Spleen (tissue), 13 donors: ENCODE data around the gene UBE2S. TPM values are rescaled to one million over a fixed set of nuclear protein-coding genes. Genes with fewer than 3 reads are reported as not detected.
A peak's percentile ranks its signal among the peaks of the same experiment; 100 is the strongest.
"Not testable (repeated sequence)": the region's sequence is repeated elsewhere in the genome, so short reads cannot be mapped to it uniquely, and the experiment has no call there.

ENCODE experiments used
- DNase-seq: peaks from one replicate; pipeline ENCODE4 v3.0.0-alpha.2; 2020
- H3K27ac ChIP-seq, 8 donors: fragments of 200-600 bp; sonication (generic) in 7 of 8; 1 replicate in 4 of 8; 2 replicates in 4 of 8; pipeline versions ENCODE4 v1.5.0 to v1.8.0; 2016 to 2021; ENCODE audit warnings: inconsistent platforms in 4 of 8, mild to moderate bottlenecking in 4 of 8, moderate library complexity in 1 of 8
- H3K27me3 ChIP-seq, 7 donors: fragments of 200-600 bp; sonication (generic) in 6 of 7; replicated peaks in 1 of 7; 1 replicate in 4 of 7; 2 replicates in 3 of 7; pipeline versions ENCODE4 v1.5.0 to v1.8.0; 2016 to 2021; ENCODE audit warnings: inconsistent platforms in 3 of 7, mild to moderate bottlenecking in 1 of 7
- H3K36me3 ChIP-seq, 6 donors: fragments of 200-600 bp; sonication (generic) in 5 of 6; 1 replicate in 4 of 6; 2 replicates in 2 of 6; pipeline versions ENCODE4 v1.5.0 to v1.8.0; 2016 to 2021; ENCODE audit warnings: inconsistent platforms in 2 of 6
- H3K4me1 ChIP-seq, 6 donors: fragments of 200-600 bp; sonication (generic) in 5 of 6; 1 replicate in 3 of 6; 2 replicates in 3 of 6; pipeline versions ENCODE4 v1.5.0 to v1.8.0; 2016 to 2021; ENCODE audit warnings: inconsistent platforms in 3 of 6
- H3K4me3 ChIP-seq, 8 donors: fragments of 200-600 bp; sonication (generic) in 7 of 8; 1 replicate in 4 of 8; 2 replicates in 4 of 8; pipeline versions ENCODE4 v1.5.0 to v1.8.0; 2016 to 2021; ENCODE audit warnings: inconsistent platforms in 4 of 8, mild to moderate bottlenecking in 4 of 8, moderate library complexity in 2 of 8
- H3K9me3 ChIP-seq, 8 donors: fragments of 200-600 bp; sonication (generic) in 7 of 8; 1 replicate in 4 of 8; 2 replicates in 4 of 8; pipeline versions ENCODE4 v1.5.0 to v1.8.0; 2016 to 2021; ENCODE audit warnings: inconsistent platforms in 4 of 8
- POLR2A ChIP-seq, 3 donors: fragments of 450-650 bp; IDR thresholded peaks; one replicate each; pipeline ENCODE4 v1.5.1; 2017; ENCODE audit warnings: antibody characterized with exemption in 3 of 3, mild to moderate bottlenecking in 1 of 3
- POLR2AphosphoS5 ChIP-seq, 3 donors: sonication (generic); formaldehyde crosslinking; IDR thresholded peaks; one replicate each; pipeline ENCODE4 v1.5.1; 2017; ENCODE audit warnings: antibody characterized with exemption in 3 of 3
- WGBS, 5 donors: extraction: QIAGEN DNeasy Blood & Tissue Kit in 3 of 5; methylation state at CpG; one replicate each; pipeline versions ENCODE4 v1.1.5 to v1.1.7; 2013 to 2018; 5-methylcytosine and 5-hydroxymethylcytosine counted together
- intact Hi-C: fragments of 100-400 bp; cut with DNase I; formaldehyde crosslinking; loops from one replicate; pipeline ENCODE4 v1.15.0; 2023; ENCODE audit warnings: low total_unique reads
- long read RNA-seq, 2 donors: transcript quantifications; one replicate each; lab custom pipeline, GENCODE V29; 2026
- polyA plus RNA-seq, 3 donors: library from polyadenylated mRNA; stranded (reverse); fragments of 200-250 nt; gene quantifications; one replicate each; pipeline ENCODE4 v1.2.1, GENCODE V29; 2013
- total RNA-seq, 7 donors: library from RNA; depleted of rRNA in 3 of 7; stranded (reverse); fragments of >200 nt in 3 of 7; fragmentation: NEBNext Ultra II Directional in 4 of 7; extraction: Animal tissue kit (Norgen Biotek cat#: 25700) in 4 of 7; gene quantifications; one replicate each; pipeline versions ENCODE4 v1.1.0 to v1.2.1, GENCODE V29; 2016 to 2021
- TF ChIP-seq, protein P1 (sequence below), 11 experiments: fragments of 200-600 bp in 7 of 11; fragments of 450-650 bp in 4 of 11; sonication (generic) in 4 of 11; IDR thresholded peaks in 8 of 11; conservative IDR thresholded peaks in 3 of 11; 1 replicate in 7 of 11; 2 replicates in 4 of 11; pipeline versions ENCODE4 v1.4.0 to v1.8.0; 2016 to 2021; ENCODE audit warnings: antibody characterized with exemption in 11 of 11, inconsistent platforms in 4 of 11, mild to moderate bottlenecking in 1 of 11
- donor health status: healthy with polysubstance abuse.
- donor health status: DM: no; HTN: no; CAD: no; lungs with moderate emphysema.
- donor health status: DM: no; HTN: no; CAD: no.
- donor health status: Bipolar disorder and iron deficiency.
- donor health status: healthy.
- donor health status: DM: no; HTN: no; CAD: no.
- donor health status: DM: yes; HTN: yes; CAD: no.

The UBE2S gene
- total RNA-seq = 10 to 100 TPM; 14.4 to 40.8 (median 23.8) TPM
- 10 to 100 TPM in 2 of 3 donors, 1 to 10 TPM in 1; 4.9 to 18.7 (median 11.8) TPM for polyA plus RNA-seq
- long read RNA-seq, donor 1, transcript UBE2S-201 (4 exons, 2,548 nt) = major isoform, 57 of 58 reads
- long read RNA-seq, donor 1, partial matches to known transcripts = 0 of 58 reads
- long read RNA-seq, donor 1, other reads (novel, unspliced or antisense) = 0 of 58 reads
- long read RNA-seq, donor 2, transcript UBE2S-201 (4 exons, 2,548 nt) = major isoform, 44 of 44 reads
- long read RNA-seq, donor 2, partial matches to known transcripts = 0 of 44 reads
- long read RNA-seq, donor 2, other reads (novel, unspliced or antisense) = 0 of 44 reads

DNA sequence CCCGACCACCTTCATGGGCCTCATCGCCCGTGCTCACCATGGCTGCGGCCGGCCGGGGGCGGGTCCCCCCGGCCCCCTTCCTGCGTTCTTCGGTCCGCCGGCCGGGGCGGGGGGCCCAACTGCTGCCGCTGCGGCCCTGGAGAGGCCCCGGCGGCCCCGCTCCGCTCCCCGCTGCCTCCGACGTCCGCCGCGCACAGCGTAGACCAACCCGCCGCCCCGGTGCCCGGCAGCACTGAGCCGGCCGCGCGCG lies at the start of gene UBE2S:
Gene UBE2S, minus strand, starts transcription at position 239 of the 250 bp plus-strand sequence. Its CDS starts 199 bp downstream, at position 40.
- Histone ChIP-seq H3K4me1 (peaks cover 7 to 51% (median 26%) of the 10 kb centered on the region in 6 donors), H3K36me3 (peaks cover 0 to 40% (median 20%) of the 10 kb centered on the region in 6 donors), H3K27ac (peak within 1 kb of the TSS; percentile 93 to 99 (median 98)), H3K9me3 (peaks cover 0 to 11% (median 0%) of the 10 kb centered on the region in 8 donors), H3K4me3 (peak within 1 kb of the TSS; percentile 63 to 93 (median 82))
- TF ChIP-seq POLR2A (IDR thresholded peaks at IDR 0.05) = peak in 2 of 3 donors; percentile 87 to 94
- peak in 2 of 3 donors; percentile 98 to 100 for TF ChIP-seq POLR2AphosphoS5 (IDR thresholded peaks at IDR 0.05)
- intact Hi-C loops, H3K27me3 ChIP-seq, DNase-seq: not testable (repeated sequence)
- 0 to 1% (median 0%) methylated on average over 1 to 36 of the region's 36 CpGs; no CpG with 5 or more reads in 1 of the 5 donors for WGBS, 5 donors

DNA sequence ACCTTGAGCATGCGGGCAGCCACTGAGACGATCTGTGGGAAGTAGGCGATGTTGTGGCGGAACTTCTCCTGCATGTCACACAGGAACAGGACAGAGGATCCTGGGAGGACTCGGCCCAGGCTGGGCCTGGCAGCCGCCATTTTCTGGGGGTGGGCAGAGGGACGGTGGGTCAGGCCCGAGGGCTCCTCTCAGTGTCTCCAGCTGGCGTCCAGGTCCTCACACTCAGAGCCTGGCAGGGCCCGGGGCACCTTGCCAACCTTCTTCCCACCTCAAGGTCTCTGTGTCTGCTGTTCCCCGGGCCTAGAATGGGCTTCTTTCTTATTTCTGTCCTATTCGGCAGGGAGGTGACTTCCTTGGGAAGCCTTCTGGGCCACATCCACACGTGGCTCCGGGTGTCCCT lies 48.8 kb upstream of the UBE2S start:
- intact Hi-C loops = no loop called here
- WGBS, 5 donors = 81 to 89% (median 85%) methylated on average over 11 to 14 of the region's 14 CpGs
- Histone ChIP-seq H3K4me1 (peaks cover 18 to 46% (median 35%) of the 10 kb centered on the region in 6 donors), H3K27me3 (peaks cover 8 to 21% (median 17%) of the 10 kb centered on the region in 7 donors), H3K36me3 (peaks cover 0 to 31% (median 9%) of the 10 kb centered on the region in 6 donors), H3K27ac (no peak overlapping the region), H3K4me3 (no peak overlapping the region), H3K9me3 (no peaks in the 10 kb centered on the region)
- DNase-seq = no peak
- TF ChIP-seq, protein P1, sequence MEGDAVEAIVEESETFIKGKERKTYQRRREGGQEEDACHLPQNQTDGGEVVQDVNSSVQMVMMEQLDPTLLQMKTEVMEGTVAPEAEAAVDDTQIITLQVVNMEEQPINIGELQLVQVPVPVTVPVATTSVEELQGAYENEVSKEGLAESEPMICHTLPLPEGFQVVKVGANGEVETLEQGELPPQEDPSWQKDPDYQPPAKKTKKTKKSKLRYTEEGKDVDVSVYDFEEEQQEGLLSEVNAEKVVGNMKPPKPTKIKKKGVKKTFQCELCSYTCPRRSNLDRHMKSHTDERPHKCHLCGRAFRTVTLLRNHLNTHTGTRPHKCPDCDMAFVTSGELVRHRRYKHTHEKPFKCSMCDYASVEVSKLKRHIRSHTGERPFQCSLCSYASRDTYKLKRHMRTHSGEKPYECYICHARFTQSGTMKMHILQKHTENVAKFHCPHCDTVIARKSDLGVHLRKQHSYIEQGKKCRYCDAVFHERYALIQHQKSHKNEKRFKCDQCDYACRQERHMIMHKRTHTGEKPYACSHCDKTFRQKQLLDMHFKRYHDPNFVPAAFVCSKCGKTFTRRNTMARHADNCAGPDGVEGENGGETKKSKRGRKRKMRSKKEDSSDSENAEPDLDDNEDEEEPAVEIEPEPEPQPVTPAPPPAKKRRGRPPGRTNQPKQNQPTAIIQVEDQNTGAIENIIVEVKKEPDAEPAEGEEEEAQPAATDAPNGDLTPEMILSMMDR (IDR thresholded peaks at IDR 0.05 in 8 of 11, conservative IDR thresholded peaks at IDR 0.05 in 3 of 11) = no peak
- TF ChIP-seq POLR2A (IDR thresholded peaks at IDR 0.05) = no peak
- no peak for TF ChIP-seq POLR2AphosphoS5 (IDR thresholded peaks at IDR 0.05)

DNA sequence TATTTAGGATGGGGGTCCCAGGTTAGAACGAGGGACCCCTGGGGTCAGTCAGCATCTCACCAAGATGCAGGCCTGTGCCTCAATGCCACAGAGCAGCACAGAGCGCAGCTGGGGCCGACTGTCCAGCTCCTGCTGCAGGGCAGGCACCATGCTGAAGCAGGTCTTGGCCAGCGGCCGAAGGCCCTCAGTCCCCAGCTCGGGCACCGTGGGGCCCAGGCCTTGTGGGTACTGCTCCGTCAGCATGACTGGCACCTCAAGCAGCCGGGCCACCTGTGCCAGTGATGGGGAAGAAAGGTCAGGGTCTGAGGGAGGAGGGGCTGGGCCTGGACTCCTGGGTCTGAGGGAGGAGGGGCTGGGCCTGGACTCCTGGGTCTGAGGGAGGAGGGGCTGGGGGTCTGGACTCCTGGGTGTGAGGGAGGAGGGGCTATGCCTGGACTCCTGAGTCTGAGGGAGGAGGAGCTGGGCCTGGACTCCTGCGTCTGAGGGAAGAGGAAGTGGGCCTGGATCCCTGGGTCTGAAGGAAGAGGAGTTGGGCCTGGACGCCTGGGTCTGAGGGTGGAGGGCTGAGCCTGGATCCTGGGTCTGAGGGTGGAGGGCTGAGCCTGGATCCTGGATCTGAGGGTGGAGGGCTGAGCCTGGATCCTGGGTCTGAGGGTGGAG lies 48.1 kb upstream of the UBE2S start:
- no peak for DNase-seq

DNA sequence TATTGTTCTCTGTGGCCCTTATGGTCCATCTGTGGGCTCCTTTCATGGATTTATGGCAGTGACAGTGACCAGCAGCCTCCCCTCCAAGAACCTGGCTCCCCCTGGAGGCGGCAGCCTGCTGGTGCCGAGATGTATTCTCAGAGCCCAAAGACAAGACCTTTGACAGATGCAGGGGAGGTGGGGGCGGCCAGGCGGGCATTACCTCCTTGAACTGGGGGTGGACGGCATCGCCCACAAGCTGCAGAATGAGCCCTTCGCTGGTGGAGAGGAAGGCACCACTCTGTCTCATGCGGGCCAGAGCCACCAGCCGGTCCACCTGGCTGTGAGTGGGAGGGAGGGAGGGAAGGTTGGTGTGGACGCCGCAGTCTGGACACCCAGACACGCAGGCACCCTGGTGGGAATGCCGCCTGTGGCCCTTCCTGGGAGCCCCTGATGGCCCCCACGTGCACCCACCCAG lies 47.2 kb upstream of the UBE2S start:
- TF ChIP-seq, protein P1 (IDR thresholded peaks at IDR 0.05 in 8 of 11, conservative IDR thresholded peaks at IDR 0.05 in 3 of 11) = peak in 10 of 11 experiments; percentile 15 to 66 (median 46)
- TF ChIP-seq POLR2A (IDR thresholded peaks at IDR 0.05) = no peak
- Histone ChIP-seq H3K36me3 (peaks cover 0 to 31% (median 9%) of the 10 kb centered on the region in 6 donors), H3K27me3 (peaks cover 8 to 33% (median 24%) of the 10 kb centered on the region in 7 donors), H3K4me1 (peaks cover 13 to 36% (median 25%) of the 10 kb centered on the region in 6 donors), H3K27ac (no peak overlapping the region), H3K4me3 (no peak overlapping the region), H3K9me3 (no peaks in the 10 kb centered on the region)
- WGBS, 5 donors = 71 to 87% (median 77%) methylated on average over 9 to 14 of the region's 14 CpGs
- DNase-seq = no peak
- intact Hi-C loops = no loop called here

More for the DNA sequence above, 48.1 kb upstream of the UBE2S start:
- 68 to 90% (median 85%) methylated on average over 3 to 11 of the region's 11 CpGs for WGBS, 5 donors
- no peaks in the 10 kb centered on the region for H3K9me3 ChIP-seq
- H3K4me3 ChIP-seq = no peak overlapping the region
- peaks cover 8 to 27% (median 22%) of the 10 kb centered on the region in 7 donors for H3K27me3 ChIP-seq
- intact Hi-C loops = no loop called here
- peaks cover 0 to 31% (median 9%) of the 10 kb centered on the region in 6 donors for H3K36me3 ChIP-seq
- H3K27ac ChIP-seq = no peak overlapping the region
- H3K4me1 ChIP-seq = peaks cover 19 to 45% (median 33%) of the 10 kb centered on the region in 6 donors
- TF ChIP-seq POLR2AphosphoS5 (IDR thresholded peaks at IDR 0.05) (no peak), POLR2A (IDR thresholded peaks at IDR 0.05) (no peak)
- TF ChIP-seq, protein P1 (IDR thresholded peaks at IDR 0.05 in 8 of 11, conservative IDR thresholded peaks at IDR 0.05 in 3 of 11) = no peak
